ENCODE measurements around the gene VPS51. TPM values are rescaled to one million over a fixed set of nuclear protein-coding genes. Genes with fewer than 3 reads are reported as not detected.

VPS51 gene
- total and polyA plus RNA-seq, 10 of the 15 experiments (the other 5 are each of a cell fraction or from before 2014, with no cell fraction given) = 1.5 to 279 (median 53.2) TPM

GRCh38 chr11:65124480-65125196 is 28.6 kb downstream of the VPS51 start (continued):
- TF ChIP-seq BRCA1 (IDR thresholded peaks at IDR 0.05; ENCODE audit: low read depth, low read length) = no peak

- no peak overlapping the region for H3K27ac ChIP-seq (ENCODE audit: control insufficient read depth, insufficient read depth)
- ChIA-PET CTCF (interaction anchor here (0.6 to 1.9 kb wide), 5 partner anchors 13 to 100 kb away, joined by 3 to 11 read pairs (median 3); partner anchors contain the start of gene TM7SF2), SMC1A (ENCODE audit: uncharacterized antibody, unreplicated experiment) (interaction anchor here (1.3 kb wide), 1 partner anchor 55 kb away, joined by 5 read pairs; no protein-coding TSS in a partner anchor), RAD21 (ENCODE audit: unreplicated experiment) (interaction anchor here (1.8 kb wide), 1 partner anchor 15 kb away, joined by 4 read pairs; no protein-coding TSS in a partner anchor), POLR2A (interaction anchor here (0.6 to 2.9 kb wide), 3 partner anchors 8 to 1859 kb away, joined by 3 to 13 read pairs (median 3); partner anchors contain the start of genes SYVN1 and ZNHIT2)
- in situ Hi-C loops (cut with MboI) = no loop called here
- WGBS (ENCODE audit: insufficient coverage, insufficient replicate concordance, low lambda C conversion rate, missing lambda C conversion rate) = 78% methylated on average over 12 of the region's 12 CpGs
- H3K4me3 ChIP-seq = no peak overlapping the region
- no peaks in the 10 kb centered on the region for H3K9me3 ChIP-seq (replicated peaks; ENCODE audit: control insufficient read depth, insufficient read depth, low read length)
- no peak for TF ChIP-seq FOS (IDR thresholded peaks at IDR 0.05; ENCODE audit: borderline replicate concordance, extremely low read depth, insufficient read length)
- no peak for TF ChIP-seq MLLT1 (IDR thresholded peaks at IDR 0.05)
- TF ChIP-seq POLR2A (IDR thresholded peaks at IDR 0.05; ENCODE audit: low read depth, low read length) = peak; percentile 44; the same call in 1 of the 2 replicates
- H4K20me1 ChIP-seq (ENCODE audit: control insufficient read depth, insufficient read depth) = no peaks in the 10 kb centered on the region
- no TSS peak for BruUV-seq (replicated peaks)
- intact Hi-C loops (cut with micrococcal nuclease; ENCODE audit: unreplicated experiment) = no loop called here
- peaks cover 31% of the 10 kb centered on the region for H3K79me2 ChIP-seq (ENCODE audit: control insufficient read depth, insufficient read depth, low read length)
- DNase-seq (ENCODE audit: low read depth, low spot score) = no peak
- H3K4me2 ChIP-seq (ENCODE audit: control insufficient read depth, insufficient read depth) = no peak overlapping the region
- no peaks in the 10 kb centered on the region for H3K27me3 ChIP-seq (replicated peaks in 1 of 2; ENCODE audit: control insufficient read depth in 2 of 2, insufficient read depth in 2 of 2, low read length in 1 of 2)
- H3K36me3 ChIP-seq (ENCODE audit: control insufficient read depth in 2 of 2, insufficient read depth in 2 of 2, low read length in 1 of 2) = peaks cover 28 to 34% of the 10 kb centered on the region in 2 experiments
- FAIRE-seq = no peak
- no peak overlapping the region for H3K9ac ChIP-seq (ENCODE audit: control insufficient read depth, insufficient read depth, low read length)
- peaks cover 8% of the 10 kb centered on the region for H3K4me1 ChIP-seq (ENCODE audit: control insufficient read depth, insufficient read depth, low read length)
- ATAC-seq = no peak
- H2AFZ ChIP-seq (ENCODE audit: control insufficient read depth, low read depth, low read length) = no peak overlapping the region
Observed at GRCh38 chr11:65125197-65126056, 29.4 kb downstream of the VPS51 start.

Measured in GM12878 (cell line).